Measurements from ENCODE around the gene MAN1B1.
A peak's percentile ranks its signal among the peaks of the same experiment; 100 is the strongest.

Gene MAN1B1

GRCh38 chr9:137083394-137084004, 3.3 kb upstream of the MAN1B1 start:
- DNase-seq, result peak in 35 of 58 donors; percentile 14 to 72 (median 40)

DNA sequence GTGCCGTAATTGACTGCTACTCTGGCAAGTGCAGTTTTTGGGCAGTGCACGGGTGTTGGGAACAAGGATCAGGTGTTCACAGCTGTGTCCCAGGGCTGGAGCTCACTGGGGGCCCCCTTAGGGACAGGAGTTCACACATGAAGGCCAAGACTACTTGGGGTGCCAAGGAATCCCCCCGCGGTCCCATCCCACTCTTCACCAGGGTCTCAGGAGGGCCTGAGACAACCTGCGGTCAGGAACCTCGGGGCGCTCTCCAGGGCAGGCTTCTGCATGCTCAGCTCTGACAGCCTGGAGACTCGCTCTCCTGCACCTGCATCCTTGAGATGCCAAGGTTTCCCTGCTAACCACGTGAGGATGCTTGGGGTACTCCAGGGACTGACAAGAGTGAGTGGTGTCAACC, 2.3 kb upstream of the MAN1B1 start:
- no peak for DNase-seq

GRCh38 chr9:137085920-137086530, 760 bp upstream of the MAN1B1 start:
- DNase-seq, result peak in 1 of 58 donors; percentile 38

DNA sequence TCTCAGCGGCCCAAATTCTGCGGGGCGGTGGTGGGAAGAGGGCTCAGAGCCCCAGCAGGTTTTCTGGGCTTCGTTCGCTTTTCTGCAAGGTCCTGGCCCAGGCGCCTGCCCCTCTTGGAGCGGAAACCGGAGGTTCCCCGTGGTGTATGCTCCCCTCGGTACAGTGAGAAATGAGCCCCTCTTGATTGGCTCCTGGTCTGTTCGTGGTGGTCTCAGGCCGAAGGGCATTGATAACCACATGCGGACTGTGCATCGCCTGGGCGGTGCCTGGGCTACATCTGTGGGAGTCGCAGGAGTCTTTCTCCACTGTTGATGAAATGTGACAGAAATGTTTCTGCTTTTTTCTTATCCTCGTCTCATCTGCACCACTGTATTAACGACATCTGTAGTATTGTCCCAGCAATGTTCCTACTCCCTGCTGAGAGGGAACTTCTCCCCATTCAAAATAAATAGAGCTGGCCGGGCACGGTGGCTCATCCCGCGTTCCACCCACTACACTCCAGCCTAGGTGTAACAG, 682 bp downstream of the MAN1B1 start:
- no peak for DNase-seq

GRCh38 chr9:137088121-137088520, 1.3 kb downstream of the MAN1B1 start:
- no peak for DNase-seq

- DNase-seq, result no peak
These were observed 2.6 kb downstream of the MAN1B1 start for GRCh38 chr9:137089232-137089947.

- DNase-seq, result no peak
These were observed 9.1 kb downstream of the MAN1B1 start for GRCh38 chr9:137095664-137096517.

DNA sequence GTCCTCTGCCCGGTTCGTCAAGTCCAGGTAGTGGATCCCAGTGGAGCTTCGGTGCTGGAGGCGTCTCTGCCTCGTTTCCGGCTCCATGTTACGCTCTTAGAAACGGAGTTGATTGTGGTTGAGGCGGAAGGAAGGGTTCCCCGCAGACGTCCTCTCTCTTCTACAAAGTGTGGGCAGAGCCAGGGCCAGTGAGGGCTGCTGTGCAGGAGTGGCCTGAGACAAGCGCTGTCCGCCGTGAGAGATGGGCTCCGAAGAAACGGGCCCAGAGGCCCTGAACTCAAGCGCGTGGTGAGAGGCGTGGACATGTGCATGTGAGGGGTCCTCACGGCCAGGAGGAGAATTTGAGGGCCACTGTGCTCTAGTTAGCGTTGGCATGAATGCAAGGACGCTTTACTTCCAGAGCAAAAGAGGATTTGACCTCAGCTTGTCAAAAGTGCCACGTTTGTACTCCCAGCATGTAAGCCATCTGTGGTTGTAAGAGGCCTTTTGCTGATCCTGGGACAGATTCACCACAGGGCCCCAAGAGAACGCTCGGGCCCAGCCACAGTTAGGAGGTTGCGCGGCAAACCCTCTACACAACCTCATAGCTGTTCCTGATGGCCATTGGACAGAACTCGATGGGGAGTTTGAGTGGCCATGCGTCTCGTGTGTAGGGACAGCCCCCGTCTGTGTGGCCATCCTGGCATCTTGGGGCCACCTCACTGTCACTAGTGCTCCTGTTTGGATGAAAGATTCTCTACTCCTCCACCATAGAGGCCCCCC, 10.2 kb downstream of the MAN1B1 start:
- no peak for DNase-seq

- no peak for DNase-seq
These were observed 11.1 kb downstream of the MAN1B1 start for GRCh38 chr9:137097761-137098462.

DNA sequence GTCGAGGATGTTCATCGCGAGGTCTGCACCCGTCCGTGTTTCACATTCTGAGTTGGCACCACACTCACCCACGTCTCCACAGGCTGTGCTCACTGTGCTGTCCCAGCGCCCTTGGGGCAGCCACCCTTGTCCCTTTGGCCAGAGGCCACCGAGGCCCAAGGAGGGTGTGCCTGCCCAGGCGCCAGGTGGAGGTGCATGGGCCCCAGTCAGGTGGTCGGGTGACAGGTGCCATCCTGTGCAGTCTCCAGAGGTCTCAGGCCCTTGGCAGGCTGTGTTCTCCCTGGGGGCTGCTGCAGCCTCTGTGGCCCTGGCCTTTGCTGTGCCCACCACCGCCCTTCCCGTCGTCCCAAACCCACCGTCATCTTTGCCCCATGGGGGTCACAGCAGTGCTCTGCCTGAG, 12.4 kb downstream of the MAN1B1 start:
- no peak for DNase-seq

GRCh38 chr9:137103206-137103999, 16.6 kb downstream of the MAN1B1 start:
- DNase-seq, result no peak

DNA sequence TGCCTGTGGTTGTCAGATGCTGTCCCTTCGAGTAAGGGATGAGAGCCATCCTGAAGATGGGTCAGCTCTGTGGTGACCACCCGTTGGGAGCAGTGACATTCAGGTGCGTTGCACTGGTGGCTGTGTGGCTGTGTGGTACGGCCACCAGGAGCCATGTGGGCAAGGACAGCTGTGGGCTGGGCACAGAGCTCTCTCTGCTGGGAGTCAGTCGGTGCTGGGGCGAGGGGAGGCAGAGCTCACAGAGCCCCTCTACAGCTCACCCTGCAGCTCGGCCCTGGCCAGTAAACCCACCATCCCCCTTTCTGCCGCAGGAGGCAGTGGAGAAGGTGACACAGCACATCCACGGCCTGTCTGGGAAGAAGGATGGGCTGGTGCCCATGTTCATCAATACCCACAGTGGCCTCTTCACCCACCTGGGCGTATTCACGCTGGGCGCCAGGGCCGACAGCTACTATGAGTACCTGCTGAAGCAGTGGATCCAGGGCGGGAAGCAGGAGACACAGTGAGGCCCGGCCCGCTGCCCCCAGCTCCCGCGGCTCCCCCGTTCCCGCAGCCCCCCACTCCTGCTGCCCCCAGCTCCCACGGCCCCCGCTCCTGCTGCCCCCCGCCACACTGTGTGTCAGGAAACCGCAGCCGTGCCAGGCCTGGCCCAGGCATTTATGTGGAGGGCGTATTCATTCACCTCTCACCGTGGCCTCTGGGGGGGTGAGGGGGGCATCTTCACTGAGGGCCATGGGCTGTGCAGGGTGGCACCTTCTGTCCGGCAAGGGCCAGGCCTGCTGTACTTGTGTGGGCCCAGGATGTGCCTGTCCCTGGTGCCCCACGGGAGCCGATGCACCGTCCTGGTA, 19.3 kb downstream of the MAN1B1 start:
- no peak for DNase-seq

DNA sequence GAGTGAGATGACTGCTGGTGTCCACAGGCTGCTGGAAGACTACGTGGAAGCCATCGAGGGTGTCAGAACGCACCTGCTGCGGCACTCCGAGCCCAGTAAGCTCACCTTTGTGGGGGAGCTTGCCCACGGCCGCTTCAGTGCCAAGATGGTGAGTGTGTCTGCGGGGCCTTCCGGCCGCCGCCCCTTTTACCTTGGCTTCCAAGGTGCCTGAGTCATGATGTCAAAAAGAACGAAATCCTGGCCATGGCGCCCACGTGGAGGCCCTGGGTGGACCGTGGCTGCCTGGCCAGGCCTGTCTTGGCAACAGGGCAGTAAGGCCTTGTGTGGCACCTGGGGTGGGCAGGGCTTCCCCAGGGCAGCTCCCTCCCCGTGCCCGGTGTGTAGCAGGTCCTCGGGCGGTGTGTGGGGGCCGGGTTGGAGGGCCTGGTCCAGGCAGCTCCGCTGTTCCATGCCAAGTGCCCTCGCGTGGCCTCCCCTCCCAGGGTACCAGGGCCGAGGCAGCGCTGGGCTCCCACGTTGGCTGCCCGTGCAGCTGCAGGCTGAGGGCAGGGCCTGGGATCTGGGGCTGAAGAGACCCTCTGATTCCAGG, 20.0 kb downstream of the MAN1B1 start:
- no peak for DNase-seq

GRCh38 chr9:137107312-137107921, 20.6 kb downstream of the MAN1B1 start:
- no peak for DNase-seq

DNA sequence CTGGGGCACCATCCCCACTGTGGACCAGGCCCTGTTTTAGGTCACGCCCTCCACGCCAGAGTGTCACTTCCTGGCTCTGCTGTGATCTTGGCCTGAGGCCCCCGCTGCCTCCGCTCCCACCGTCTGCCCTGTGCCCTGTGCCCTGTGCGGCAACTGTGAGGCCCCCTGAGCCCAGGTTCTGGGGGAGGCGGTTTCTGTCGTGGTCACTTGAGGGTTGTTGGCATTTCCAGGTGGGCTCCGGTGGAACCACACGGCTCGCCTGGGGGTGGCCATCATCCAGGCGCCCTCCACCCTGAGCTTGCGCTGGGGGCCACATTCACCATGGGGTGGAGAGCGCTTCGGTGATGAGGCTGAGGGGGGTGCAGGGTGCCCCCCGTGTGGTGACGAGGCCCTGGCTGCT, 21.2 kb downstream of the MAN1B1 start:
- DNase-seq, result no peak

- DNase-seq, result peak in 5 of 58 donors; percentile 12 to 24 (median 20)
These were observed 21.9 kb downstream of the MAN1B1 start for GRCh38 chr9:137108608-137109249.
